ENCODE results near the gene SCIMP. TPM values are rescaled to one million over a fixed set of nuclear protein-coding genes. Genes with fewer than 3 reads are reported as not detected.

The SCIMP gene
- total RNA-seq, 1 donor from 2014 or later = 4.9 TPM

Other genes with a start within 250 kb of the SCIMP start
- 62.9 TPM for gene CAMTA2, start 247.2 kb downstream of the SCIMP start, total RNA-seq
- gene INCA1, start 237.3 kb downstream of the SCIMP start, total RNA-seq = 1.6 TPM
- gene KIF1C, start 236.9 kb downstream of the SCIMP start, total RNA-seq = 143 TPM
- gene SLC52A1, start 199.4 kb downstream of the SCIMP start, total RNA-seq = not detected
- gene ZFP3, start 156.4 kb downstream of the SCIMP start, total RNA-seq = 6.6 TPM
- gene ZNF232, start 123.0 kb downstream of the SCIMP start, total RNA-seq = 10.0 TPM
- 0.31 TPM for gene USP6, start 118.8 kb downstream of the SCIMP start, total RNA-seq
- gene ZNF594, start 43.0 kb downstream of the SCIMP start, total RNA-seq = 16.5 TPM
- 49.1 TPM for gene RABEP1, start 47.4 kb upstream of the SCIMP start, total RNA-seq
- gene NUP88, start 184.8 kb upstream of the SCIMP start, total RNA-seq = 55.8 TPM
- gene RPAIN, start 185.3 kb upstream of the SCIMP start, total RNA-seq = 32.5 TPM
- gene C1QBP, start 204.3 kb upstream of the SCIMP start, total RNA-seq = 46.6 TPM
- 11.1 TPM for gene DHX33, start 234.1 kb upstream of the SCIMP start, total RNA-seq